ENCODE data around the gene CCDC192. TPM values are rescaled to one million over a fixed set of nuclear protein-coding genes. Genes with fewer than 3 reads are reported as not detected.
"Not testable (repeated sequence)": the region's sequence is repeated elsewhere in the genome, so short reads cannot be mapped to it uniquely, and the experiment has no call there.

CCDC192 gene
- total RNA-seq, 2 experiments from 2014 or later, result not detected

DNA sequence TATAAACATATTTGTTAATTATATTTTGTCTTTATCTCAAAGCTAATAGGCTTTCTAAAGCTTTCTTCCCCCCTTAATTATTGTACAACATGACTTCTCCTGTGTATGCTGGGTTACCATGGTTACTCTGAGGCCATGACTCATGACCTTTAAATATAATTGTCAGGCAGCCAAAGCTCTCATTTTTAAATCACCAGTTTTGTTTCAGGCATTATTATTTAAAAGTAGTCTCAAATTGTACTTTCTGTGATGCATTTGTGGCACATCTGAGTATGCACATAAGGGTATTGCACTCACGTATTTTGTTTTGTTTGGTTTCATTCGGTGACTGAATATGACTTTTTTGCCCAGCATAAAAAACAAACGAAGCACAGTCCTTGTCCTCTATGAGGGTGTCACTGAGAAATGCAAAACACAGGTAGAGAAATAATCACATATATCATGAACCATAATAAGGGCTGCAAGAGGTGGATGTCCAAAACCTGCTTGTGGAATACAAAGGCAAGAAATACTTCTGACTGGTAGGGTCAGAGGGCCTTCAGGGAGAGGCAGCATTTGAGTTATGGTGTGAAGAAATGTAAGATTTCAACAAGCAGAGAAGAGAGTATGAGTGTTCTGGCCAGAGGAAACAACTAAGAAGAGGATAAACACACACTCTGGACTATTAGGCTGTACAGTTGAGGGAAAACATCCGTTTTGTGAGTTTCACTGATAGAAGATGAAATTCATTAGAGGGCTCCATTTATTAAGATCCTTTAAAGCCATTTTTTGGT, 2.1 kb downstream of the CCDC192 start:
- H3K27ac Mint-ChIP-seq, result no peak overlapping the region
- ChIA-PET CTCF (interaction anchor here (0.7 to 0.9 kb wide), 2 partner anchors 117 to 310 kb away, joined by 3 read pairs; no protein-coding TSS in a partner anchor), POLR2A (no interaction called here)
- no peaks in the 10 kb centered on the region for H3K9me3 Mint-ChIP-seq (ENCODE audit: low read depth)
- ATAC-seq (peak; percentile 47), DNase-seq (peak; percentile 12)
- H3K36me3 Mint-ChIP-seq (ENCODE audit: low read depth), result no peaks in the 10 kb centered on the region
- no peak overlapping the region for H3K4me3 Mint-ChIP-seq
- H3K4me1 Mint-ChIP-seq, result no peaks in the 10 kb centered on the region
- H3K27me3 Mint-ChIP-seq, result peaks cover 4% of the 10 kb centered on the region
- intact Hi-C loops (cut with DNase I, micrococcal nuclease), result no loop called here

DNA sequence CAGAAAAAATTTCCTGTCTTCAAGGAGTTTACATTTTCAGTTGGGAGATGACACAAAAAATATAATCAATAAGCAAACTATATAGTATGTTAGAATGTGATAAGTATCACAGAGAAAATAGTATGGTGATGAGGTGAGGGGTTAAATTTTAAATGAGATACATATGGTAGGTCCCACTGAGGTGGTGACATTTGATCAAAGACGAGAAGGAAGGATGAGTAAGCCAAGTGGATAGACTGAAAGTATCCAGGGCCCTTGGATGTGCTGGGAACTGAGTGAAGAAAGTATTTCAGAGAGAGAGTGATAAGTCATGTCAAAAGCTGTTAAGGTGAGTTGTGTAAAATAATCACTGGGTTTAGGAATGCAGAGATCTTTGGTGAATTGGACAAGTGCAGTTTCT, 3.5 kb downstream of the CCDC192 start:
- ChIA-PET POLR2A (no interaction called here), CTCF (no interaction called here)
- DNase-seq (no peak), ATAC-seq (no peak)
- Mint-ChIP-seq H3K27ac (no peak overlapping the region), H3K4me3 (no peak overlapping the region), H3K27me3 (peaks cover 2% of the 10 kb centered on the region), H3K9me3 (ENCODE audit: low read depth) (no peaks in the 10 kb centered on the region), H3K4me1 (no peaks in the 10 kb centered on the region), H3K36me3 (ENCODE audit: low read depth) (no peaks in the 10 kb centered on the region)
- intact Hi-C loops (cut with DNase I, micrococcal nuclease), result no loop called here

DNA sequence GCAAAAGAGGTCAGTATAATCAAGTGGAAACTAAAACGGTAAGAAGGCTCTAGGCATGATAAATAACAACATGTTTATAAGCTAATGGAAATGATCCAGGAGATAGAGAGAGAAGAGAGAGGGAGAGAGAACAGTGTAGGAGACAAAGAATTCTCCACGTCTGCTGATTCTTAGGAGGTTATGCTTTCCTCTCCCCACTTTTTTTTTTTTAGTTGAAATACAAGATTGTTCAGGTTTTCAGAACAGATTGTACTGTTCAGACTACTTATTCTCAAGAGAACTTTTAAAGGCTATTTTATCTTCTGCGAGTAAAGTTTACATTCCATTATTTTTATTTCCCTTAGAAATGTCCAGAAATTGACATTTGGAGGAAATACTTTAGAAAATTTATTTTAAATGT, 4.0 kb downstream of the CCDC192 start:
- Mint-ChIP-seq H3K4me1 (no peaks in the 10 kb centered on the region), H3K9me3 (ENCODE audit: low read depth) (no peaks in the 10 kb centered on the region), H3K27ac (no peak overlapping the region), H3K36me3 (ENCODE audit: low read depth) (no peaks in the 10 kb centered on the region), H3K27me3 (peaks cover 4% of the 10 kb centered on the region), H3K4me3 (no peak overlapping the region)
- DNase-seq, result no peak
- ChIA-PET POLR2A (no interaction called here), CTCF (no interaction called here)
- no peak for ATAC-seq
- intact Hi-C loops (cut with DNase I, micrococcal nuclease), result no loop called here

DNA sequence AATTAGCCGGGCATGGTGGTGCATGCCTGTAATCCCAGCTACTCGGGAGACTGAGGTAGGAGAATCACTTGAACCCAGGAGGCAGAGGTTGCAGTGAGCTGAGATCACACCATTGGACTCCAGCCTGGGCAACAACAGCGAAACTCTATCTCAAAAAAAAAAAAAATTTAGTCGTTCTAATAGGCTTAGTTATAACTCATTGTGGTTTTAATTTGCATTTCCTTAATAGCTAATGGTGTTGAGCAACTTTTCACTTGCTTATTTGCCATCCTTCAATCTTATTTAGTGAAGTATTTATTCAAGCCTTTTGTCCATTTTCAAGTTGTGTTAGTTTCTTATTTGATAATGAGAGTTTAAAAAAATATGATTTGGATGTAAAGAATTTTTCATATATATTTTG, 9.9 kb downstream of the CCDC192 start:
- H3K27me3 Mint-ChIP-seq; CTCF ChIA-PET; H3K4me1 Mint-ChIP-seq; H3K36me3 Mint-ChIP-seq (ENCODE audit: low read depth); H3K9me3 Mint-ChIP-seq (ENCODE audit: low read depth); DNase-seq; intact Hi-C loops (cut with DNase I, micrococcal nuclease); H3K27ac Mint-ChIP-seq; POLR2A ChIA-PET; ATAC-seq; H3K4me3 Mint-ChIP-seq: not testable (repeated sequence)

DNA sequence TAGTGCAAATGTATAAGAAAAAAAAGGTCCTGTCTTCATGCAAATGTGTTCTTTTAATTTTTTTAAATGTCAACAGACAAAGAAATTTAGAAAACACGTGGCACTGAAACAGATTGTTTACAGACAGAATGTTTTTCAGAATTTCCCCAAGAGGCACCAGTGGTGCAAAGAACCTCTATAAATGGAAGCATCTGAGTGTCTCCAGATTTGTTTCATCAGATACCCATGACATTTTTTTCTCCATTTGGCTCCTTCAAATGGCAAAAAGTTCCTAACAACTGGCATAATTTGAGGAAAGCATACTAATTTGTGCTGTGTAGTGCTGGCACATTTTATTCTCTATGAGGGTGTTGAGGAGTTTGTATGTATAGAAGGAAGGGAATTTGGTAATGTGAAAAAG, 15.0 kb downstream of the CCDC192 start:
- Mint-ChIP-seq H3K27me3 (peaks cover 8% of the 10 kb centered on the region), H3K4me1 (no peaks in the 10 kb centered on the region), H3K9me3 (ENCODE audit: low read depth) (peaks cover 10% of the 10 kb centered on the region), H3K4me3 (no peak overlapping the region), H3K36me3 (ENCODE audit: low read depth) (no peaks in the 10 kb centered on the region), H3K27ac (no peak overlapping the region)
- intact Hi-C loops (cut with DNase I, micrococcal nuclease), result no loop called here
- CTCF ChIA-PET, result no interaction called here
- ATAC-seq, result no peak
- POLR2A ChIA-PET, result no interaction called here
- DNase-seq, result no peak

DNA sequence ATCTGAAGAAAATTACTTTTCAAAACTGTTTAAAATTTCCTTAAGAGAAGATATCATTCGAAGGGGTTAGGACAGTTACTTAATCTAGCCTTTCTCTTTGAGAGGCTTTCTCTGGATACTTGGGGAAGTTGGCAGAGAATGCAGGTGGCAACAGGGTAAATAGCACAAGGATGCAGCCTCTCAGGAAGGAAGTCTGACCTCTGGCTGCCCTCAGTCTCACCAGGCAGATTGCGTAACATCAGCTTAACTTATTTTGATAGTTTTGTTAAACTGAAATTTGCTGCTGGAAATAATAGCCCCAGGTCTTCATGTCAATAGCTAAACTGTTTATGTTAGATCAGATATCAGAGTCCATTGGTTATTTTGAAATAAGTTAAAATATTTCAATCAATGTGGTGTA, 20.4 kb downstream of the CCDC192 start:
- ATAC-seq, result no peak
- no peak overlapping the region for H3K27ac Mint-ChIP-seq
- ChIA-PET CTCF (no interaction called here), POLR2A (no interaction called here)
- H3K9me3 Mint-ChIP-seq (ENCODE audit: low read depth), result peaks cover 8% of the 10 kb centered on the region
- H3K27me3 Mint-ChIP-seq, result no peaks in the 10 kb centered on the region
- H3K4me1 Mint-ChIP-seq, result peaks cover 2% of the 10 kb centered on the region
- H3K4me3 Mint-ChIP-seq, result no peak overlapping the region
- no peak for DNase-seq
- H3K36me3 Mint-ChIP-seq (ENCODE audit: low read depth), result no peaks in the 10 kb centered on the region
- intact Hi-C loops (cut with DNase I, micrococcal nuclease), result no loop called here

DNA sequence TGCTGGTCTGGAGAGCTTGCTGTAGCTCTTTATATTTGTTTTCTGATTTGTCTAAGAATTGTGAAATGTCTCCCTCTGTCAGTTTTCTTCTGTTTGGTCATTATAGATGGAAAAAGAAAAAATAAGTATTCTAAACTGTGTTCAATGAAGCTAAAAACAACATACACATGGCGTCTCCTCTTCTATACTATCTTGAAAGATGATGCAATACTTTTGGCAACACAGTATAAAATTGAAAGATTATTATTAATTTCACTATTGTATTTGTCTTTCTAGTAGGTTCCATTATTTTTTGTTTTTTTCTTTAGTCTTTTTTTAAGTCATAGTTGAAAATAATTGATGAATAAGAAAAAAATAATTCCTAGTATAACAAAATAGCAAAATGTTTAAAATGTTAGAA, 22.5 kb downstream of the CCDC192 start:
- peaks cover 5% of the 10 kb centered on the region for H3K9me3 Mint-ChIP-seq (ENCODE audit: low read depth)
- no peaks in the 10 kb centered on the region for H3K27me3 Mint-ChIP-seq
- H3K4me1 Mint-ChIP-seq, result peaks cover 2% of the 10 kb centered on the region
- H3K4me3 Mint-ChIP-seq, result no peak overlapping the region
- intact Hi-C loops (cut with DNase I, micrococcal nuclease), result no loop called here
- no peak for ATAC-seq
- CTCF ChIA-PET, result no interaction called here
- DNase-seq, result no peak
- no peak overlapping the region for H3K27ac Mint-ChIP-seq
- no peaks in the 10 kb centered on the region for H3K36me3 Mint-ChIP-seq (ENCODE audit: low read depth)
- POLR2A ChIA-PET, result no interaction called here

DNA sequence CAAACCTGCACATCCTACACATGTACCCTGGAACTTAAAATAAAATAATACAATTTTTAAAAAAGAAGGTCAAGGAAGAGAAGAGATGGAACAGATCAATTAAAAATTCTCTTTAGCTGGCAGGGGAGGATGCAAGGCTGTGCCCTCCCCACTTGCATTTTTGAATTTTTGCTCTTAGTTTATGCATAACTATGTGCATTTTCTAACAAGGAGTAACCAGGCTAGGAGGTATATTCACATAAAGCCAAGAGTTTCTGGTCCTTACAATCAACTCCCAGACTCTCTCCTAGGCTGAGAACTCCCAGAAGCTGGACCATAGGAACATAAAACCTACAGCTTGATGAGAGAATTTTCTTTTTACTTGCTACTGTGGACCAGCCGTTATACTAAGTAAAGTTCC, 29.8 kb downstream of the CCDC192 start:
- POLR2A ChIA-PET, result no interaction called here
- Mint-ChIP-seq H3K4me3 (no peak overlapping the region), H3K9me3 (ENCODE audit: low read depth) (no peaks in the 10 kb centered on the region), H3K27ac (no peak overlapping the region), H3K4me1 (no peaks in the 10 kb centered on the region), H3K36me3 (ENCODE audit: low read depth) (no peaks in the 10 kb centered on the region), H3K27me3 (no peaks in the 10 kb centered on the region)
- DNase-seq (no peak), ATAC-seq (no peak)
- intact Hi-C loops (cut with DNase I, micrococcal nuclease), result no loop called here
- CTCF ChIA-PET, result no interaction called here

DNA sequence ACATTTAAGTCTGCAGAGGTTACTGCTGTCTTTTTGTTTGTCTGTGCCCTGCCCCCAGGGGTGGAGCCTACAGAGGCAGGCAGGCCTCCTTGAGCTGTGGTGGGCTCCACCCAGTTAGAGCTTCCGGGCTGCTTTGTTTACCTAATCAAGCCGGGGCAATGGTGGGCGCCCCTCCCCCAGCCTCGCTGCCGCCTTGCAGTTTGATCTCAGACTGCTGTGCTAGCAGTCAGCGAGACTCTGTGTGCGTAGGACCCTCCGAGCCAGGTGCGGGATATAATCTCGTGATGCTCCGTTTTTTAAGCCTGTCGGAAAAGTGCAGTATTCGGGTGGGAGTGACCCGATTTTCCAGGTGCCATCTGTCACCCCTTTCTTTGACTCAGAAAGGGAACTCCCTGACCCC, 36.2 kb downstream of the CCDC192 start:
- POLR2A ChIA-PET; H3K4me3 Mint-ChIP-seq; ATAC-seq; CTCF ChIA-PET; H3K9me3 Mint-ChIP-seq (ENCODE audit: low read depth); DNase-seq; intact Hi-C loops (cut with DNase I, micrococcal nuclease); H3K4me1 Mint-ChIP-seq; H3K27ac Mint-ChIP-seq; H3K36me3 Mint-ChIP-seq (ENCODE audit: low read depth): not testable (repeated sequence)
- peaks cover 10% of the 10 kb centered on the region for H3K27me3 Mint-ChIP-seq

DNA sequence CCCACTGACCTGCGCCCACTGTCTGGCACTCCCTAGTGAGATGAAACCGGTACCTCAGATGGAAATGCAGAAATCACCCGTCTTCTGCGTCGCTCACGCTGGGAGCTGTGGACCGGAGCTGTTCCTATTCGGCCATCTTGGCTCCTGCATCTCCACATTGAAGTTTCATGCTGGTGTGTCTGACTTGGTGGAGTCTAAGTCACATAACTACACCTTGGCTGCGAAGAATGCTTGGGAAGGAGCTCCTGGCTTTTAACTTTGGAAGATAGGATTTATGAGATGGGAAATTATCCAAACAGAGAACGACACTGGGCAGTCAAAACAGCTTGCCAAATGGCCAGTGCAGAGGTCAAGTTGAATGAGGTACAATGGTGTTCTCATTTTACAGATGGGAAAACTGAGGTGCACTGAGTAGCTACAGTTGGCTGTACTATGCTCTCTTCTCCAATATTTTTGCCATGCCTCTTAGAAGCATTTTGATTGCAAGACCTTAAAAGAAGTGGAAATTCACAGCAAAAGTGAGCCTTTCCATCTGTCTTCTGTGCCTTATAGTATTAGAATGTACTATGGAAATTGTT, 36.7 kb downstream of the CCDC192 start:
- Mint-ChIP-seq H3K27me3 (peaks cover 10% of the 10 kb centered on the region), H3K27ac (no peak overlapping the region), H3K4me3 (no peak overlapping the region), H3K36me3 (ENCODE audit: low read depth) (no peaks in the 10 kb centered on the region), H3K9me3 (ENCODE audit: low read depth) (peaks cover 2% of the 10 kb centered on the region), H3K4me1 (no peaks in the 10 kb centered on the region)
- CTCF ChIA-PET, result no interaction called here
- POLR2A ChIA-PET, result no interaction called here
- intact Hi-C loops (cut with DNase I, micrococcal nuclease), result loop anchor here in 1 of 2 experiments (10.0 kb wide), 1 partner anchor 935 kb away; no protein-coding TSS in a partner anchor
- ATAC-seq, result no peak
- DNase-seq, result no peak

DNA sequence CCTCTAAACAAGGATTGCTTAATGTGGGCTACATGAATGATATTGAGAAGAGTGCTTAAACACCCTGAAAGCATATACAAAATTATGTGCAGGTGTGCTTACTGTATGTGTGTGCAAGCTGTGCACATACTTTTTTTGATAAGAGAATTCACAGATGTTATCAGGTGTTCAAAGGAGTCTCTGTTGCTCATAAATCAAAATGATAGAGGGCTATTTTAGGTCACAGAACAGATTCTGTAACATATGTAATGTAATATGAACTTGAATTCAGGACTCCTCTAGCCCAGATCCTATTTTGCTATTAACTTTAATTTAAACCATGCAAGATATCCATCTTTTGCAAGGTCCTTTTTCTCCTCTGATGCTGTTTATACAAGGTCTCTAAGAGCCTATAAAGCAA, 38.2 kb downstream of the CCDC192 start:
- no peak overlapping the region for H3K4me3 Mint-ChIP-seq
- intact Hi-C loops (cut with DNase I, micrococcal nuclease), result loop anchor here in 1 of 2 experiments (10.0 kb wide), 1 partner anchor 933 kb away; no protein-coding TSS in a partner anchor
- H3K27me3 Mint-ChIP-seq, result peaks cover 10% of the 10 kb centered on the region
- H3K9me3 Mint-ChIP-seq (ENCODE audit: low read depth), result peaks cover 2% of the 10 kb centered on the region
- ChIA-PET CTCF (no interaction called here), POLR2A (no interaction called here)
- H3K4me1 Mint-ChIP-seq, result no peaks in the 10 kb centered on the region
- no peaks in the 10 kb centered on the region for H3K36me3 Mint-ChIP-seq (ENCODE audit: low read depth)
- H3K27ac Mint-ChIP-seq, result no peak overlapping the region
- no peak for DNase-seq
- no peak for ATAC-seq

DNA sequence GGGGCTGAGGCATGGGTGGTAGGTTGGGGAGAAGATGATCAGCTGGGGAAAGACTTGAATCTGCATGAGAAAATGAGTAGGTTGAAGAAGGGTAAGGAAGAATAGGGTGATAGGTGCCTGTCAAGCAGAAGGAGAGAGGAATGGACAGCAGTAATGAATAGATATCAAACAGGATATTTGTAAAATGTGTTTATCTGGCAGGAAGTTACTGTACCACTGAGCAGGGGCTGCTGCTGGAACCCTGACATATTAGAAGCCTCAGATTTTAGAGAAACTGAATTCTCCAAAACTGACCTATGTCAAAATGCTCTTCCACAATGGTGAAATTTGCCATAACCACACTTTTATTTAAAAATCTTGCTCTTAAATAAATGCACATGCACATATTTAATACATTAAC, 41.0 kb downstream of the CCDC192 start:
- DNase-seq (no peak), ATAC-seq (no peak)
- CTCF ChIA-PET, result no interaction called here
- intact Hi-C loops (cut with DNase I, micrococcal nuclease), result loop anchor here in 1 of 2 experiments (10.0 kb wide), 1 partner anchor 931 kb away; no protein-coding TSS in a partner anchor
- H3K9me3 Mint-ChIP-seq (ENCODE audit: low read depth), result no peaks in the 10 kb centered on the region
- no peaks in the 10 kb centered on the region for H3K36me3 Mint-ChIP-seq (ENCODE audit: low read depth)
- H3K27ac Mint-ChIP-seq, result no peak overlapping the region
- H3K4me3 Mint-ChIP-seq, result no peak overlapping the region
- POLR2A ChIA-PET, result no interaction called here
- H3K27me3 Mint-ChIP-seq, result peaks cover 9% of the 10 kb centered on the region
- no peaks in the 10 kb centered on the region for H3K4me1 Mint-ChIP-seq

Measured in activated CD4-positive, alpha-beta T cell treated with anti-CD3 and anti-CD28 coated beads for 36 hours (primary cell).